Dendritic cell treated with granulocyte-macrophage colony-stimulating factor and Interleukin-4, amounts not matched to agents 40 ng/mL and 50 ng/mL, for 4 days (primary cell): ENCODE results near the gene RPS14.

Experiments used
- H3K27ac Mint-ChIP-seq: one replicate; pipeline ENCODE4 v1.8.0; 2022; ENCODE audit warnings: mild to moderate bottlenecking, mixed read lengths
- H3K27me3 Mint-ChIP-seq: one replicate; pipeline ENCODE4 v1.8.0; 2022; ENCODE audit warnings: mild to moderate bottlenecking, mixed read lengths
- H3K36me3 Mint-ChIP-seq: one replicate; pipeline ENCODE4 v1.8.0; 2022; ENCODE audit warnings: low read depth, mixed read lengths
- H3K4me1 Mint-ChIP-seq: one replicate; pipeline ENCODE4 v1.8.0; 2022; ENCODE audit warnings: low read depth, mixed read lengths
- H3K4me3 Mint-ChIP-seq: one replicate; pipeline ENCODE4 v1.8.0; 2022; ENCODE audit warnings: mild to moderate bottlenecking, moderate library complexity, mixed read lengths
- H3K9me3 Mint-ChIP-seq: one replicate; pipeline ENCODE4 v1.8.0; 2022; ENCODE audit warnings: mixed read lengths
- intact Hi-C: fragments of 100-400 bp; cut with micrococcal nuclease; formaldehyde crosslinking; loops from one replicate; pipeline ENCODE4 v1.15.0; 2022

Gene RPS14

GRCh38 chr5:150446583-150446982, 3.0 kb downstream of the RPS14 start:
- Mint-ChIP-seq H3K4me1 (peaks cover 26% of the 10 kb centered on the region), H3K9me3 (no peaks in the 10 kb centered on the region), H3K27me3 (no peaks in the 10 kb centered on the region), H3K27ac (peak overlapping the region; percentile 7), H3K4me3 (no peak overlapping the region), H3K36me3 (peaks cover 71% of the 10 kb centered on the region)
- intact Hi-C loops: no loop called here

- intact Hi-C loops: no loop called here
- Mint-ChIP-seq H3K27me3 (no peaks in the 10 kb centered on the region), H3K4me3 (no peak overlapping the region), H3K36me3 (peaks cover 74% of the 10 kb centered on the region), H3K4me1 (peaks cover 28% of the 10 kb centered on the region), H3K27ac (peak overlapping the region; percentile 7), H3K9me3 (no peaks in the 10 kb centered on the region)
Observed at GRCh38 chr5:150446088-150446487, 3.5 kb downstream of the RPS14 start.

DNA sequence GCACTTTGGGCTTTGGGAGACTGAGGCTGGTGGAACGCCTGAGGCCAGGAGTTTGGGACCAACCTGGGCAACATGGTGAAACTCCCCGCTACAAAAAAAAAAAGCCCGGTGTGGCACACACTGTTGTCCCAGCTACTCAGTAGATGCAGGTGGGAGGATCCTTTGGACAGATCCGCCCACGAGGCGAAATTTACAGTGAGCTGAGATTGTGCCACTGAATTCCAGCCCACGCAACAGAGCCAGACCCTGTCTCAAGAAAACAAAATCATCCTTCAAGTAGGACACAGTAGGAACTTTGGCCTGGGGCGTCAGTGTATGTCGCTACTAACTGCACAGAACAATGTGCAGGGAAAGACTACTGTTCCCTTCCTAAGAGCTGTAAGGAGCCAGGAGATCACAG, 4.8 kb downstream of the RPS14 start:
- no peak overlapping the region for H3K27ac Mint-ChIP-seq
- intact Hi-C loops: no loop called here
- H3K9me3 Mint-ChIP-seq: no peaks in the 10 kb centered on the region
- no peaks in the 10 kb centered on the region for H3K27me3 Mint-ChIP-seq
- H3K36me3 Mint-ChIP-seq: peaks cover 81% of the 10 kb centered on the region
- H3K4me1 Mint-ChIP-seq: peaks cover 31% of the 10 kb centered on the region
- H3K4me3 Mint-ChIP-seq: no peak overlapping the region

DNA sequence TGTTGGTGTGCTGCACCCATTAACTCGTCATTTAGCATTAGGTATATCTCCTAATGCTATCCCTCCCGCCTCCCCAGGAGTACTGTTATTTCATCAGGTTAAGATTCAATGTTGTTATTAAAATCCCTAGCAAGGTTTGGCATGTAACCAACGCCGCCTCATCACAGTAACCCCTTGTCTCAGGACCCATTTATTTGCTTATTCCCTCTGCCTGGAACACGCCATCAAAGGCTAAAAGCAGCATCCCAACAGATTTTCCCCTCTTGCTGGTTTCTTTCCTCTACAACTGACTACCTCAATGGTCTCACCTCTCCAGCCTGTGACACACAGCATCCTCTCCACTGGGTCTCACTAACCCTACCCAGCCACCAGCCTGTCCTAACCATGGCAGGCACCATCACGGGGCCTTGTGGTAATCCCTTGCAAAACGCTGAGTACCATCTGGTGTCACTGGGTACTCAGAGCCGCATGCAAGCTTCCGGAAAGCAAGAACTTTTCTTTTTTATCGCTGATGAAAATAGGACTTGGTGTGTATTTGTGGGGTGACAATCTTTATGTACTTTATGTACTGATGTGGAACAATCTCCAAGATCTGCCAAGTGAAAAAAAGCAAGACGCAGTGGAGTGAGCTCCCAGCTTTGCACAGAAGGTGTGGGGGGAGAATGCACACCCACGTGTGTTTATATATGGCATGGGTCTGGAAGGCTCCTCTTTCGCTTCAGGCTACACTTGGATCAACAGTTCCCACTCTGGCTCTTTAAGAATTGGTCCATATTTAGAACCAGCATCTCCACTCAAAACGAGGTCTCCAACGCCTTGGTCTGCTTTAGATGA, 6.1 kb downstream of the RPS14 start:
- H3K4me1 Mint-ChIP-seq: peaks cover 26% of the 10 kb centered on the region
- H3K27ac Mint-ChIP-seq: no peak overlapping the region
- no peak overlapping the region for H3K4me3 Mint-ChIP-seq

DNA sequence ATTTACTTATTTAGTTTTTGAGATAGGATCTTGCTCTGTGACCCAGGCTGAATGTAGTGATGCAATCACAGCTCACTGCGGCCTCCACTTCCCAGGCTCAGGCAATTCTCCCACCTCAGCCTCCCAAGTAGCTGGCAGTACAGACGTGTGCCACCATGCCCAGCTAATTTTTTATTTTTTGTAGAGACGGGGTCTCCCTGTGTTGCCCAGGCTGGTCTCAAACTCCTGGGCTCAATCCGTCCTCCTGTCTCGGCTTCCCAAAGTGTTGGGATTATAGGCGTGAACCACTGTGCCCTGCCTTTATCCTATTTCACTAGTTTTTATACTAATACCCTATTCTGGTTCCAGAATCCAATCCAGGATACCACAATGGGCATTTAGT, 6.8 kb downstream of the RPS14 start:
- peaks cover 19% of the 10 kb centered on the region for H3K4me1 Mint-ChIP-seq
- H3K4me3 Mint-ChIP-seq: no peak overlapping the region
- intact Hi-C loops: no loop called here
- peaks cover 60% of the 10 kb centered on the region for H3K36me3 Mint-ChIP-seq
- H3K9me3 Mint-ChIP-seq: no peaks in the 10 kb centered on the region
- H3K27ac Mint-ChIP-seq: no peak overlapping the region
- no peaks in the 10 kb centered on the region for H3K27me3 Mint-ChIP-seq

More for the DNA sequence above, 6.1 kb downstream of the RPS14 start:
- intact Hi-C loops: no loop called here
- peaks cover 68% of the 10 kb centered on the region for H3K36me3 Mint-ChIP-seq
- H3K9me3 Mint-ChIP-seq: no peaks in the 10 kb centered on the region
- no peaks in the 10 kb centered on the region for H3K27me3 Mint-ChIP-seq

- Mint-ChIP-seq H3K4me1 (peaks cover 14% of the 10 kb centered on the region), H3K27ac (no peak overlapping the region), H3K4me3 (no peak overlapping the region), H3K36me3 (peaks cover 54% of the 10 kb centered on the region), H3K27me3 (peaks cover under 1% of the 10 kb centered on the region), H3K9me3 (no peaks in the 10 kb centered on the region)
- intact Hi-C loops: no loop called here
Observed at GRCh38 chr5:150441813-150442698, 7.5 kb downstream of the RPS14 start.

GRCh38 chr5:150440948-150441812, 8.4 kb downstream of the RPS14 start:
- Mint-ChIP-seq H3K4me1 (peaks cover 17% of the 10 kb centered on the region), H3K4me3 (no peak overlapping the region), H3K36me3 (peaks cover 45% of the 10 kb centered on the region), H3K27me3 (peaks cover 4% of the 10 kb centered on the region), H3K27ac (peak overlapping the region; percentile 1), H3K9me3 (no peaks in the 10 kb centered on the region)
- intact Hi-C loops: no loop called here

DNA sequence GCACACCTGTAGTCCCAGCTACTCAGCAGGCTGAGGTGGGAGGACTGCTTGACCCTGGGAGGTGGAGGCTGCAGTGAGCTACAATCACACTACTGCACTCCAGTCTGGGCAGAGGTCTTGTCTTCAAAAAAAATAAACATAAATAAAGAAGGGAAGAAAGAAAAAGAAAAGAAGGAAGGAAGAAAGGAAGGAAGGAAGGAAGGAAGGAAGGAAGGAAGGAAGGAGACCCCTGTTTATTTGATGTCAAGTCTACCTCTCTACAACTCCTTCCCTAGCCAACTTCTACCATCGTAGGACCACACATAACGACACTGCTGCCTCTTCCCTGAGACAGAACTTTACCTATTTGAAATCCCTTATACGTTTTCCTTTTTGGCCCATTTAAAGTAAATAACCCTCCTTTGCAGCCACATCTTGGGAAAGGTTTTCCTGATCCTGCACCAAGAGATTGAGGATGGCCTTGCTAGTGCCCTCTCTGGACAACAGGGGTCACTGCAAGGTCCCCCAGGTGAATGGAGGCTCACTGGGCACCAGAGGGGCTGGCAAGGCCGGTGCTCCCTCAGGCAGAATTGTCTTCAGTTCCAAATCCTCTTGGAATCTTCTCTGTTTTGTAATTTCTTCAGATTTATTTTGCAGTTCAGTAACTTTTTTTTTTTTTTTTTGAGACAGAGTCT, 10.5 kb downstream of the RPS14 start:
- intact Hi-C loops: loop anchor here (5.0 kb wide), 1 partner anchor 42 kb away; no protein-coding TSS in a partner anchor
- no peak overlapping the region for H3K27ac Mint-ChIP-seq
- H3K4me3 Mint-ChIP-seq: no peak overlapping the region
- peaks cover 23% of the 10 kb centered on the region for H3K36me3 Mint-ChIP-seq
- H3K4me1 Mint-ChIP-seq: peaks cover 18% of the 10 kb centered on the region
- no peaks in the 10 kb centered on the region for H3K9me3 Mint-ChIP-seq
- H3K27me3 Mint-ChIP-seq: peaks cover 4% of the 10 kb centered on the region

DNA sequence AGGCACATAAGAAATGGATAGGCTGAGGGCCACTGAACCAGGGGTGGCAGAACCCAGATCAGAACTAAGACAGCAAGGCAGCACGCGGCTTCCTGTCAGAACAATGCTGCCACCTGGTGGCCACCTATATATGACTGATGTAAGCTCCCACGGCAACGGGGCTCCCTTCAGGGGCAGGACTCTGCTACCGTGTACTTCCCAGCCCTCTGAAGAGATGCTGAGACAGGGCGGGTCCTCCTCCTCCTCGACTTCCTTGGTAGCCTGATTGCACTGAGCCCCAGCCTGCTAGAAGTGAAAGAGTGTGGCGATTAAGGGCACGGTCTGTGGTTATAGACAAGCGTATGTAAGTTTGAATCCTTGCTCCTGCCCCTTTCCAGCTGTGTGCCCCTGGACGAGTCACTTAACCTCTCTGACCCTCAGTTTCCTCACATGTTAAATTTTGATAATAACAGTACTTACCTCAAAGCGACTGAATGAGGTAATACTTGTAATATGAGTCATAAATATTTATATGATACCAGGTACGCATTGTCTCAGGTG, 13.3 kb downstream of the RPS14 start:
- H3K9me3 Mint-ChIP-seq: no peaks in the 10 kb centered on the region
- no peak overlapping the region for H3K4me3 Mint-ChIP-seq
- peaks cover 4% of the 10 kb centered on the region for H3K27me3 Mint-ChIP-seq
- peaks cover 10% of the 10 kb centered on the region for H3K36me3 Mint-ChIP-seq
- intact Hi-C loops: loop anchor here (5.0 kb wide), 1 partner anchor 39 kb away; no protein-coding TSS in a partner anchor
- H3K27ac Mint-ChIP-seq: peak overlapping the region; percentile 64
- peaks cover 34% of the 10 kb centered on the region for H3K4me1 Mint-ChIP-seq

DNA sequence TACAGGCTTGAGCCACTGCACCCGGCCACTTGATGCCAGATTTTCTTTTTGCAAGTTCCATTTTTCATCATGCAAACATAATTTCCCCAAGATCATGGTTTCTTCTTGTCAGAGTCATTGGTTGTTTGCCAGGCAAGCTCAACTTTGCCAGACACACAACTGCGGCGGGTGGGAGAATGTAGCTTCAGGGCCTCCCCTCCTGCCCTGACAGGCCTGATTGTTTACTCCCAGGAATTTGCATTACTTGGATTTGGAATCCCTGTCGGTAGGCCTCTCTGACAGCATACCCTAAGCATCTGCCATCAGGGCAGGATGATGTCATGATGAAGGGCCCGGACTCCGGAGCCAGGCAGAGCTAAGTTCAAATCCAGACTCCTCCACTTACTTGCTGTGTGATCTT, 15.1 kb downstream of the RPS14 start:
- Mint-ChIP-seq H3K36me3 (peaks cover 6% of the 10 kb centered on the region), H3K4me3 (no peak overlapping the region), H3K27me3 (peaks cover 4% of the 10 kb centered on the region), H3K9me3 (peaks cover 7% of the 10 kb centered on the region), H3K27ac (no peak overlapping the region), H3K4me1 (peaks cover 48% of the 10 kb centered on the region)
- intact Hi-C loops: no loop called here

DNA sequence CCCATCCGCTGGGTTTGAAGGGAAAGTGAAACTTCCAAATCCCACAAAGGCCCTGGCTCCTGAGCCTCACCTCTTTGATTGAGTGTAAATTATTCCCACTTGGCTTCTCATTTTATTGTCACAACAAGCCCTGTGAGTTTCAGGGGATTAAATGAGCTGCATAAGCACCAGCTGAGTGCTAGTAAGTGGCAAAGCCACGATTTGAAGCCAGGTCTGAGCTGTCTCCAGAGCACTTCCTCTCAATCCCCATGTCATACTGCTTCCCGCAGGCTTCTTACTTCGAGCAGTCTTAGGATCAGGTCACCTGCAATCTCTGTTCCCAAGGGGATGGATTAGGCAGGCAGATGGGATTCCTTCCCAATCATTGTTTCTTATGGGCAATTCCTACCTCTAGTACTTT, 18.0 kb downstream of the RPS14 start:
- no peak overlapping the region for H3K4me3 Mint-ChIP-seq
- intact Hi-C loops: no loop called here
- H3K27me3 Mint-ChIP-seq: peaks cover 5% of the 10 kb centered on the region
- H3K27ac Mint-ChIP-seq: no peak overlapping the region
- peaks cover 62% of the 10 kb centered on the region for H3K4me1 Mint-ChIP-seq
- H3K36me3 Mint-ChIP-seq: peaks cover 6% of the 10 kb centered on the region
- peaks cover 8% of the 10 kb centered on the region for H3K9me3 Mint-ChIP-seq

DNA sequence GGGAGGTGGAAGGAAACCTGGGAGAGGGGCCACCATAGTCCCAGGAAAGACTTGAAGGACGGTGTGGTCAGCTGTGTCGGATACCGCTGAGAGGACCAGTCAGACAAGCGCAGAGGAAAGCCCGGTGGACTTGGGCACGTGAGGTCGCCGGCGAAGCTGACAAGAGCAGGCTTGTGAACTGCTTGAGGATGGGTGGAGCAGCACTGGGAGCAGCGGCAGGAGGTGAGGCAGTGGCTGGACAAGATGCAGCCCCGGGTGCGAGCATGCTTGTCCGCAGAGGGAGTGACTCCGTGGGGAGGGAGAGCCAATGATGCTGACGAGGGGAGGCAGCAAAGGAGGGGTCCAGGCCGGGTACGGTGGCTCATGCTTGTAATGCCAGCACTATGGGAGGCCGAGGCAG, 18.5 kb downstream of the RPS14 start:
- Mint-ChIP-seq H3K36me3 (peaks cover 6% of the 10 kb centered on the region), H3K27me3 (peaks cover 5% of the 10 kb centered on the region), H3K27ac (peak overlapping the region; percentile 86), H3K4me3 (no peak overlapping the region), H3K9me3 (peaks cover 8% of the 10 kb centered on the region), H3K4me1 (peaks cover 56% of the 10 kb centered on the region)
- intact Hi-C loops: no loop called here

DNA sequence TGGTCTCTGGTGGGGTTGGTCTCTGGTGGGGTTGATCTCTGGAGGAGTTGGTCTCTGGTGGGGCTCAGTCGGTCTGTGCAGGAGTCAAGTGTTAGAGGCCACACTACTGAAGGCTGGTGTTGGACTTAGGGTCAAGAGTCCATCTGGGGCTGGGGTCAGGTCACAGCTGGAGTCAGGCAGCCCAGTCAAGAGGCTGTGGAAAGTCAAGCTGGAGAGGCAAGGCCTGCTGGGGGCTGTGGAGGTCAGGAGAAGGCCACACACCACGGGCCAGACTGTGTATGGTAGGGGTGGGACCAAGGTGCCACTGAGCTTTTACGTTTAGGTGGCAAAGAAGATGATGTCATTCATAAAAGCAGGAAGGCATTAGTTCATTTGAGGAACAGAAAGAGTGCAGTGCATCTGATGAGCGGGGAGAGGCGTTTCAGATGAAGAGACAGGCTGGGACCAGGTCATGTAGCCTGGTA, 20.1 kb downstream of the RPS14 start:
- Mint-ChIP-seq H3K4me1 (peaks cover 53% of the 10 kb centered on the region), H3K27ac (peak overlapping the region; percentile 86), H3K4me3 (peak overlapping the region; percentile 47), H3K27me3 (peaks cover 5% of the 10 kb centered on the region), H3K36me3 (peaks cover 6% of the 10 kb centered on the region), H3K9me3 (peaks cover 8% of the 10 kb centered on the region)
- intact Hi-C loops: no loop called here
